ENCODE measurements around the gene RELN.
A peak's percentile ranks its signal among the peaks of the same experiment; 100 is the strongest.

The RELN gene

DNA sequence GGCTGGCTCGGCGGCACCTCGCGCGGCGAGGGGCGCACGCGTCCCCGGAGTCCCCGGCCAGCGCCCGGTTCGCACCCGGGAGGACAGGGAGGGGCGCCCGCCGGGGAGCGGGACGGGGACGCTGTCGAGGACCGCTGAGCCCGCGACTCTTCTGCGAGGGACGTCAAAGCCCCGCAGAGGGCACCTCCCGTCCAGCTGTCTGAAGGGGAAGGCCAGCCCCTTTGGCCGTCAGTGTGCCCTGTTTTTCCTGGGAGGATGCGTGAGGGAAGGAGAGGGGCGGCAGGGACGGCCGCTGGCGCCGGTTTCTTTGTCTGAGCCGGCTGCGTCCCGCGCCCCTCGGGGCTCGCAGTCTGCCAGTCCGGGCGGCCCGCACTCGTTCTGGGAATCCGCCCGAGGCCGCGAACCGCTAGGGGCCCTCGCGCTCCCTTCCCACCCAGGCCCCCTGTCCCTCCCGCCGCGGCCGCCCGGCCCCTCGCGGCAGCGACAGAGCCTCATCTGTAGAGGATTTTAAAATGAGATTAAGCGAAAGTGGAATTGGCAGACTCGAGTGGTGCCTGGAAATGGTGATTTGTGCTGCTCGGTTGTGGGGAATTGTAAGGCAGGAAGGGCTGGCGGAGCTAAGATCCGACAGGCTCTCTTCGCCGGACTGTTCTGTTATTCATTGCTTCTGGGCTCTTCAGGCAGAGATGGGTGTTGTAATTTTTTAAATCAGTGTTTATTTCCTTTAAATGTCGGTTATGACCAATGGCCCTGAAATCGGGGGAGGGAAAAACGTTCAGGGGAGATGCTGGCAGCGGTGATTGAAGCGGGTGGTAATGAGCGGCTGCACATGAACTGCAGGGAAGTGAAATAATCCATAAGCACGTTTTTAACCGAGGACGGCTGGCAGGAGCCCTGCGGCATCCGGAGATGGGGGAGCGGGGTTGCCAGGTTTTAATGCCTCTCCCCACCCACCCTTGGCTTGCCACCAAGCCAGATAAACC is 618 bp upstream of the RELN start (continued):
- no peak for TF ChIP-seq REST (tag by site-specific recombination; IDR thresholded peaks at IDR 0.05)
- no peak for TF ChIP-seq ZNF645 (tag by site-specific recombination; IDR thresholded peaks at IDR 0.05)
- TF ChIP-seq, protein P1, sequence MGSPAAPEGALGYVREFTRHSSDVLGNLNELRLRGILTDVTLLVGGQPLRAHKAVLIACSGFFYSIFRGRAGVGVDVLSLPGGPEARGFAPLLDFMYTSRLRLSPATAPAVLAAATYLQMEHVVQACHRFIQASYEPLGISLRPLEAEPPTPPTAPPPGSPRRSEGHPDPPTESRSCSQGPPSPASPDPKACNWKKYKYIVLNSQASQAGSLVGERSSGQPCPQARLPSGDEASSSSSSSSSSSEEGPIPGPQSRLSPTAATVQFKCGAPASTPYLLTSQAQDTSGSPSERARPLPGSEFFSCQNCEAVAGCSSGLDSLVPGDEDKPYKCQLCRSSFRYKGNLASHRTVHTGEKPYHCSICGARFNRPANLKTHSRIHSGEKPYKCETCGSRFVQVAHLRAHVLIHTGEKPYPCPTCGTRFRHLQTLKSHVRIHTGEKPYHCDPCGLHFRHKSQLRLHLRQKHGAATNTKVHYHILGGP (tag by site-specific recombination; IDR thresholded peaks at IDR 0.05), result no peak
- no peak for TF ChIP-seq SCRT1 (tag by site-specific recombination; IDR thresholded peaks at IDR 0.05; ENCODE audit: borderline replicate concordance)
- no peak for TF ChIP-seq SETDB1 (IDR thresholded peaks at IDR 0.05; ENCODE audit: insufficient read length, low read length)
- TF ChIP-seq ZNF24 (tag by site-specific recombination; IDR thresholded peaks at IDR 0.05), result no peak
- no peak for TF ChIP-seq ZNF214 (tag by site-specific recombination; IDR thresholded peaks at IDR 0.05; ENCODE audit: borderline replicate concordance)
- TF ChIP-seq ZNF664 (tag by site-specific recombination; IDR thresholded peaks at IDR 0.05), result no peak
- TF ChIP-seq ZNF776 (tag by site-specific recombination; IDR thresholded peaks at IDR 0.05; ENCODE audit: borderline replicate concordance), result no peak
- no peak for TF ChIP-seq ZNF830 (tag by site-specific recombination; IDR thresholded peaks at IDR 0.05; ENCODE audit: low read depth)
- no peak for TF ChIP-seq KLF10 (tag by site-specific recombination; IDR thresholded peaks at IDR 0.05)
- TF ChIP-seq ZNF677 (tag by site-specific recombination; IDR thresholded peaks at IDR 0.05), result no peak
- no peak for TF ChIP-seq ZNF16 (tag by site-specific recombination; IDR thresholded peaks at IDR 0.05; ENCODE audit: low read depth)
- TF ChIP-seq SCRT2 (tag by site-specific recombination; IDR thresholded peaks at IDR 0.05), result no peak
- no peak for TF ChIP-seq ZNF155 (tag by site-specific recombination; IDR thresholded peaks at IDR 0.05)
- no peak for TF ChIP-seq ZNF391 (tag by site-specific recombination; IDR thresholded peaks at IDR 0.05; ENCODE audit: borderline replicate concordance, low read depth)
- TF ChIP-seq ZNF433 (tag by site-specific recombination; IDR thresholded peaks at IDR 0.05; ENCODE audit: low read depth), result no peak
- TF ChIP-seq BCL11A (tag by site-specific recombination; IDR thresholded peaks at IDR 0.05; ENCODE audit: low read depth), result no peak
- TF ChIP-seq ZNF785 (tag by site-specific recombination; IDR thresholded peaks at IDR 0.05), result no peak
- TF ChIP-seq ZNF529 (tag by site-specific recombination; IDR thresholded peaks at IDR 0.05; ENCODE audit: insufficient replicate concordance), result no peak
- no peak for TF ChIP-seq ZNF416 (tag by site-specific recombination; IDR thresholded peaks at IDR 0.05)
- TF ChIP-seq KLF7 (tag by site-specific recombination; IDR thresholded peaks at IDR 0.05; ENCODE audit: borderline replicate concordance), result no peak
- TF ChIP-seq ZNF341 (tag by site-specific recombination; IDR thresholded peaks at IDR 0.05; ENCODE audit: low read depth), result no peak
- TF ChIP-seq ZNF777 (tag by site-specific recombination; IDR thresholded peaks at IDR 0.05; ENCODE audit: borderline replicate concordance), result peak; percentile 88; the same call in 1 of the 2 replicates
- TF ChIP-seq ZNF133 (tag by site-specific recombination; IDR thresholded peaks at IDR 0.05), result no peak
- TF ChIP-seq ZNF266 (tag by site-specific recombination; IDR thresholded peaks at IDR 0.05; ENCODE audit: low read depth), result no peak
- TF ChIP-seq ZNF558 (tag by site-specific recombination; IDR thresholded peaks at IDR 0.05), result no peak
- no peak for TF ChIP-seq ZNF18 (tag by site-specific recombination; IDR thresholded peaks at IDR 0.05)
- no peak for TF ChIP-seq ZNF626 (tag by site-specific recombination; IDR thresholded peaks at IDR 0.05)
- TF ChIP-seq ZNF747 (tag by site-specific recombination; IDR thresholded peaks at IDR 0.05), result no peak
- no peak for TF ChIP-seq ZNF704 (tag by site-specific recombination; IDR thresholded peaks at IDR 0.05)

All from HEK293 (cell line).